ENCODE results near the gene CDH16.

Gene CDH16

DNA sequence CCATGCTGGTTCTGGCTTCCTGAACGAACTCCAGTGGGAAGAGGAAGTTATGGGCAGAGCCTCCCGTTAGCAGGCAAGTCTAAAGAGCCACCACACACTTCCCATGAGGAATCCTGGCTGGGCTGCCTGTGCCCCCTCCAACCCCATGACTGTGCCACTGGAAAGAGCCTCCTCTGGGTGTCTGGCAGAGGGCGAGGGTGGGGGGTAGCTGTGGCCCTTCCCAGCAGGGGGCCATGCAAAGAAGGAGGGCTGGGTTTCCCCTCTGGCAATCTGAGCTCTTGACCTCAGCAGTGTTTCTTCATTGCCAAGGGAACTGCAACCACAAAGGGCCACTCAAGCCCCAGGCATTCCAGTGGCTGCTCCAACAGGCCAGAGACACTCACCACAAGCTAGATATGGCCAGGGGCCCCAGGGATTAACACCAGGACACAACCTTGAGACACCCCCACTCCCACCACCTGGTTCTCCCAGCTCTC is 8.3 kb upstream of the CDH16 start:
- DNase-seq (ENCODE audit: low read depth) = peak; percentile 49
- H3K4me3 ChIP-seq (ENCODE audit: low read depth, low read length) = no peak overlapping the region
- TF ChIP-seq, protein P1, sequence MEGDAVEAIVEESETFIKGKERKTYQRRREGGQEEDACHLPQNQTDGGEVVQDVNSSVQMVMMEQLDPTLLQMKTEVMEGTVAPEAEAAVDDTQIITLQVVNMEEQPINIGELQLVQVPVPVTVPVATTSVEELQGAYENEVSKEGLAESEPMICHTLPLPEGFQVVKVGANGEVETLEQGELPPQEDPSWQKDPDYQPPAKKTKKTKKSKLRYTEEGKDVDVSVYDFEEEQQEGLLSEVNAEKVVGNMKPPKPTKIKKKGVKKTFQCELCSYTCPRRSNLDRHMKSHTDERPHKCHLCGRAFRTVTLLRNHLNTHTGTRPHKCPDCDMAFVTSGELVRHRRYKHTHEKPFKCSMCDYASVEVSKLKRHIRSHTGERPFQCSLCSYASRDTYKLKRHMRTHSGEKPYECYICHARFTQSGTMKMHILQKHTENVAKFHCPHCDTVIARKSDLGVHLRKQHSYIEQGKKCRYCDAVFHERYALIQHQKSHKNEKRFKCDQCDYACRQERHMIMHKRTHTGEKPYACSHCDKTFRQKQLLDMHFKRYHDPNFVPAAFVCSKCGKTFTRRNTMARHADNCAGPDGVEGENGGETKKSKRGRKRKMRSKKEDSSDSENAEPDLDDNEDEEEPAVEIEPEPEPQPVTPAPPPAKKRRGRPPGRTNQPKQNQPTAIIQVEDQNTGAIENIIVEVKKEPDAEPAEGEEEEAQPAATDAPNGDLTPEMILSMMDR (IDR thresholded peaks at IDR 0.05; ENCODE audit: insufficient read depth, low read depth, low read length, missing control alignments) = no peak

DNA sequence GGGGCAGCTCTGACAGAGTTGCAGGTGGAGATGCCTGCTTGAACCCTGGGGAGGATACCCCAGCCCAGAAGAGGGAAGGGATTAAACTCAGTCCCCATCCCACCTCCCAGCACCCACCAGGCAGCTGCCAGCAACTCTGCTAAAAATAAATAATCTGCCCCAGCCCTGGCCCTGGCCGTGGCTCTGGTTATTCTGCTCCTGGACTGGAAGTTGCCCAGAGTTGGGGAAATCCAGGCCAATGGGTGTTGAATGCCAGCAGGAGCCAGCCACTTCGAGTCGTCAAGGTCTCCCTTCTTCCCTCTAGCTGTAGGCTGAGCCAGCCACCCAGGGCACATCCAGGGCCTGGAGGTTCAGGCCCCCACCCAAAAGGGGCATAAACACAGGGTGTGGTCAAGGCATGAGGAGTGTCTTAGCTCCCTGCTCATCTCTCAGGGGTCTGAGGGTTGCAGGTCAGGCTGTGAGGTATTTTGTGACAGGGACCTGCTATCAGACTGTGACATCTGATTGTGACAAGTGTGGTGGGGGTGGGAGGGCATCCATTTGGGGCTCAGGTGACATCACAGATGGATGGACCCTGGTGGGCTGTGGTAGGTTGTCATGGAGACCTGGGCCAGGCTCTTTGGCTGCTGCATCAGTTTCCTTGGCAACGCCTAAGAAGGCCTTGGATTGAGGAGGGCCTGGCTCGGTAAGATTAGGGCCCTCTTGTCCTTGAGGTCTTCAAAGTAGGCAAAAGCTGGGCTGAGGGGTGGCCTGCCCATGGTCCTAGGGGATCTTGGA is 7.7 kb upstream of the CDH16 start:
- no peak for DNase-seq (ENCODE audit: low read depth)

GRCh38 chr16:66925322-66925840 is 6.7 kb upstream of the CDH16 start, which contains the start of gene RRAD:
Gene RRAD, minus strand, starts transcription at chr16:66925535. Its CDS starts 356 bp downstream, at chr16:66925179.
- TF ChIP-seq, protein P1 (IDR thresholded peaks at IDR 0.05; ENCODE audit: insufficient read depth, low read depth, low read length, missing control alignments) = no peak
- DNase-seq (ENCODE audit: low read depth) = no peak
- peak within 1 kb of the TSS; percentile 52 for H3K4me3 ChIP-seq (ENCODE audit: low read depth, low read length)

More for the DNA sequence above, 7.7 kb upstream of the CDH16 start:
- TF ChIP-seq, protein P1 (IDR thresholded peaks at IDR 0.05; ENCODE audit: insufficient read depth, low read depth, low read length, missing control alignments) = no peak
- no peak overlapping the region for H3K4me3 ChIP-seq (ENCODE audit: low read depth, low read length)

- peak; percentile 45 for DNase-seq (ENCODE audit: low read depth)
- TF ChIP-seq, protein P1 (IDR thresholded peaks at IDR 0.05; ENCODE audit: insufficient read depth, low read depth, low read length, missing control alignments) = peak; percentile 58
- peak overlapping the region; percentile 52 for H3K4me3 ChIP-seq (ENCODE audit: low read depth, low read length)
These were observed 6.0 kb upstream of the CDH16 start for GRCh38 chr16:66924527-66925321.

GRCh38 chr16:66923866-66924265 is 5.2 kb upstream of the CDH16 start:
- no peak overlapping the region for H3K4me3 ChIP-seq (ENCODE audit: low read depth, low read length)
- DNase-seq (ENCODE audit: low read depth) = no peak
- TF ChIP-seq, protein P1 (IDR thresholded peaks at IDR 0.05; ENCODE audit: insufficient read depth, low read depth, low read length, missing control alignments) = no peak

DNA sequence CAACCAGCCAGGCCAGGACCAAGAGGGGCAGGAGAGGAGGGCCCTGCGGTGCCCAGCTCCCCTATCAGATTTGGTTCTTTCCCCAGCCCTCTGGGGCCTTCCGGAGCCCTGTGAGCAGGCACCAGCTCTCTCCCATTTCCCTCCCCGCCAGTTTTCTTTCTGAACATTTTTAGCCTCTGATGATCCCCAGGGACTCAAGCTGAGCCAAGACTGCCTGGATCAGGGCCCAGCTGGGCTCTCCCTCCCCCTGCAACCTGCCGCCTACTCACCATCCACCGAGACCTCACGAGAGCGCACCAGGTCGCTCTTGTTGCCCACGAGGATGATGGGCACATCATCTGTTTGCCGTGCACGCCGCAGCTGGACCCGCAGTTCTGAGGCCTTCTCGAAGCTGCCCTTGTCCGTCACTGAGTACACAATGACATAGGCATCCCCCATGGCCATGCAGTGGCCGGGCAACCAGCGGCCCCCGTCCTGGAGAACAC is 4.6 kb upstream of the CDH16 start:
- TF ChIP-seq, protein P1 (IDR thresholded peaks at IDR 0.05; ENCODE audit: insufficient read depth, low read depth, low read length, missing control alignments) = no peak
- no peak overlapping the region for H3K4me3 ChIP-seq (ENCODE audit: low read depth, low read length)
- DNase-seq (ENCODE audit: low read depth) = no peak

Data from GM12865 (cell line).